HG03460 (cell line): Measurements from ENCODE around the gene RTL10.
"Not testable (repeated sequence)": the region's sequence is repeated elsewhere in the genome, so short reads cannot be mapped to it uniquely, and the experiment has no call there.

ENCODE experiments used
- ATAC-seq: cut with Tn5 transposase; IDR thresholded peaks from one replicate; pipeline ENCODE4 v1.9.1; 2021; ENCODE audit not compliant: unreplicated experiment

The RTL10 gene

DNA sequence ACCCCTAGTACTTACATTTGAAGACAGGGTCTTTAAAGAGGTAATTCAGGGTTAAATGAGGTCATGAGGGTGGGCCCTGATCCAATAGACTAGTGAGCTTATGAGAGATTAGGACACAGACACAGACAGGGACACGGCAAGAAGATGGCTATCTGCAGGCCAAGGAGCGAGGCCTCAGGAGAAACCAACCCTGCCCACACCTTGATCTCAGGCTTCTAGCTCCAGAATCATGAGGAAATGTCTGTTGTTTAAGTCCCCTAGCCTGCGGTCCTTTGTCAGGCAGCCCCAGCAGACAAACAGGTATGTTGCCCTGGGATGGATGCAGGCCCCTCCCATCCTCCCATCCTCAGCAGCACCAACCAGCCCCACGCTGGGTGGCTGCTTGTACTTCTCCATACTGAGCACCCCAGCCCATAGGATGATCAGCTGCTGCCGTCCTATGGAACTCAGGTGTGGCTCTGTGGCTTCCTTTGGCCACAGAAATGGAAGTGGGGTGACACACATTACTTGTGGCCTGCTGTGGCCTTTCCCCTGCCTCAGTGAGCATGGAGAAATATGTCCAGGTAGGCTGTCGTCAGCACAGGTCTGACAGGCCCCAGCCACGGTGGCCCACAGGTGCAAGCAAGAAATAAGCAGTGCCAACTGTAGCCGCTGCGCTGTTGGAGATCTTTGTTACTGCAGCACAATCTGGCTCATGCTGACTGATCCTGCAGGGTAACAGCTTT, 7.9 kb downstream of the RTL10 start:
- no peak for ATAC-seq

DNA sequence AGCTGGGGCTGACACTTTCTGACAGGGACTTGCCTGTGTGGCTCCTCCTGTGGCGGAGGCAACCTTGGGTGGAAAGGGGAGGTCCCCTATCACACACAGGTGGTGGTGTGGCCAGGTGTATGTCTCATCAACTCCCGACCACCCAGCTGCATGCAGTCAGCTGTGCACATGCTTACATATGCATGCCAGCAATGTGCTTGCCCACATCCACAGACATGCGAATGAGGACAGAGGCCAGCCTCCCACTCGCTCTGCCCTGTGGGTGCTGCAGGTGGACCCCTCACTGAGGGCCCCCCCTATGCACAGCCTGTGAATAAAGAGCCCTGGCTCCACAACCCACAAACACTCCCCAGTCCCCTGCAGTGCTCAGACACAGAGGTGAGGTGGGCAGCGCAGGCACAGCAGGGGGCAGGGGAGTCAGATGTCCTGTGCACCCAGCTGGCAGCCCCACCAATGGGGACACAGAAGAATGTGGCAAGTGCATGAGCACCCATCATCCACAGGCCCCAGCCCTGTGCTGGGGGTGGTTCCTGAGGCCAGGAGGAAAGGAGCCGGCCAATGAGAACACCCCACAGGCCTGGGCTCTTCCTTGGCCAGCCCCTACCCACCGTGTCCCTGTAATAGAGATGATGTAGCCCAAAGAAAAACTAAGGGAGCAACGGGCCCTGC, 9.5 kb downstream of the RTL10 start:
- no peak for ATAC-seq

DNA sequence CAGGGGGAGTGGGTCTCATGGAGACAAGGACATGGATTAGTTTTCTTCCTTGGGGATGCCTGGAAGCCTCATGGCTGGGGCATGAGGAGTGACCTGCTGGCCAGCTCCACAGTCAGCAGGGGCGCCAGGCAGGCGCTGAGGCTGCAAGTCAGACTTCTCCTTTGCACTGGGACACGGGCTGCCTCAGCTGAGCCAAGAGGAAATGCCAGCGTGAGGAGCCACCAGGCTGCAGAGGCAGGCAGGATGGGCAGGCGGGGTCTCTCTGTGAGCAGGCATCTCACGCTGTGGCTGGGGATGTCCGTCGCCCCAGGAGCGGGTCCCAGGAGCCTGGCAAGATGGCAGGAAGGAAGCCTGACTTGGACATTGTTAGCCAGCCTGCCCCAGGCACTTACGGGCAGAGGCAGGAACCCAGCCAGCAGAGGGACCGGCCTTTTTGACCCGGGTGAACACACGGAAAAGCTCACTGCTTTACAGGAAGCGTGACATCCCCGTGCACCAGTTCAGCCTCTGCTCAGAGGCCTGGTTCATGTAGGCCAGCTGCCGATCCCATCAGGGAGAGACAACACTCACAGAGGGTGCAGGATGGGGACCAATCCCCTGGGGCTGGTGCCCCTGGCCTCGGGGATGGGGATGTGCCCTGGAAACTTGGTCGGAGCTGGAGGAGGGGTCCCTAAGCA, 10.2 kb downstream of the RTL10 start:
- ATAC-seq: no peak

DNA sequence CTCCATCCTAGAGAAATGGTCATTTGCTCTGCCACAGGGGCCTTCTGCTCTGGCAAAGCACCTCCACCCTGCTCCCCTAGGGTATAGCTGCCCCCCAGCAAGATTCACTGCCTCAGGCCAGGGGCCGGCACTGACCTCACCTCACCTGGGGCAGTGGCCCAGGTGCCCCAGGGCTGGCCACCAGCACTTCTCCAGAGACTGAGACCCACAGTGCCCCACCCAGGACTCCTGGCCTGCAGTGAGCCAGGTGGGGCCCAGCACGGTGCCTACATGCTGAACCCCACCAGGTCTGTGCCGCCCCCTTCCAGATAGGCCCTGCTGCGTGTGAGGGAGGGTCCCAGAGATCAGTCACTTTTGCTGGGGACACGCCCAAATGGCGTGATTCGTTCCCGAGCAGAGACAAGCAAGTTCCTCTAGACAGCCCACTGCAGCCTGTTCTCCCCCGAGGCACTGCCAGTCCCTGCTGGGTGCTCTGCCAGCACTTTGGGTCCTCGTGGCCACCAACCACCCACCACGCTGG, 10.8 kb downstream of the RTL10 start:
- no peak for ATAC-seq

DNA sequence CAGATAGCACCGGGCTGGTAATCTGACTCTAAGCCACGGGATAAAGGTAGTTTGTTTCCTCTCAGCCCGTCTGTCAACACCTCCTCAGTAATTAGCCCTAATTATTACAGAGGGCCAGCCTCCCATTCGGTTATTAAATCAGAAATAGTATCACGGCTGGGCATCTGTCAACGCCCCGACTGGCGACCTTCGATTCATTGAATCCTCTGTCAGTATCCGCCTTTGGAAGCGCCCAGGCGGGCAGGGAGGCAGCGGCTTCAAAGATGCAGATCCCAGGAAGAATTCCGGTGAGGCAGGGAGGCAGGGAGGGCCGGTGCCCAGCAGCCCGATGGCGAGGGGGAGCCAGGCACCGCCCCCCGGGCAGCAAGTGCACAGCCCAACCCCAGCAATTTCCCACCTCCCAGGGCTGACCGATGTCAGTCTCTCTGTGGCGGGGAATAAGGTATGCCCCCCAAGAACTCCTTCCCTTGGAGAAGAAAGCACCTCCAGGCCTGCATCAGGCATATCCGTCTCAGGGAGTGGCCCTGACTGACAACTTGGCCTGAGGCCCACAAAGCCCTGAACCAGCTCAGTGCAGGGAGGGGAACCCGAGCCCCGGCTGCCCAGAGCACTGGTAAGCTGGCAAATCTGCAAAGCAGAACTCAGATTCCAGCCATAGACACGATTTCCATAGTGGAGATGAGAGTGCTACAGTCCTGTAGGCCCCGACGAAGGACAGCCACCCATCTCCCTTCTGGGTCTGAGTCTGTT, 11.4 kb downstream of the RTL10 start:
- ATAC-seq: no peak

GRCh38 chr22:19842393-19843106, 12.1 kb downstream of the RTL10 start:
- ATAC-seq: no peak

- ATAC-seq: no peak
Measured at GRCh38 chr22:19841641-19842392, 12.9 kb downstream of the RTL10 start.

- no peak for ATAC-seq
Measured at GRCh38 chr22:19840955-19841640, 13.6 kb downstream of the RTL10 start.

DNA sequence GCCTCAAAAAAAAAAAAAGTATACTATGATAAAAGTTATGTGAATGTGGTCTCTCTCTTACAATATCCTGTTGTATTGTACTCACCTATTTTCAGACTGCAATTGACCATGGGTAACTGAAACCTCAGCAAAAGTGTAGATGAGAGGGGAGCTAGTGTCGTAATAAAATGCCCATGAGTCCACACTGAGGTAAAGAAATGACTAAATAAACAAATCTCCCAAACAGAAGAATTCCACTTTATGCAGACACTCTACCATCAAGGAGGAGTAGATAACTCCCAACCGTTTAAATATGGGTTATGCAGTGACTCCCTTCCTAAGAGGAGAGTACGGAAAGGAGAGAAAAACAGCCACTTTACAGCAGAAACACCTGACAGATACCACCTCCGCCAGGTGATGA, 14.6 kb downstream of the RTL10 start:
- no peak for ATAC-seq

DNA sequence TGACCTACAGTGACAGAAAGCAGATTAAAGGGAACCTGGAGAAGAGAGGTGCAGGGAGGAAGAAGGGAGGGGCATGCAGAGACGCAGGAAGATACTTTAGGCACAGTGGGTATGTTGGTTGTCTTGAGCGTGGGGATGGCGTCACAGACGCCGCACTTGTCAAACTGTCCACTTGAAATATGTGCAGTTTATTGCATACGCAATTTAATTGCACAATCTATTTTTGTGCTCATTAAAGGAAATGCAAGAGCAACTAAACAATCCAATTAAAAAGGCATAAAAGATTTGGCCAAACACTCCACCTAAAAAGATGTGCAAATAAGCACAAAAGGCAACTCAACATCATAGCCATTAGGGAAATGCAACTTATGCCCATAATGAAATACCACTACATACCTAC, 16.8 kb downstream of the RTL10 start:
- no peak for ATAC-seq

GRCh38 chr22:19836512-19836911, 18.2 kb downstream of the RTL10 start:
- no peak for ATAC-seq

DNA sequence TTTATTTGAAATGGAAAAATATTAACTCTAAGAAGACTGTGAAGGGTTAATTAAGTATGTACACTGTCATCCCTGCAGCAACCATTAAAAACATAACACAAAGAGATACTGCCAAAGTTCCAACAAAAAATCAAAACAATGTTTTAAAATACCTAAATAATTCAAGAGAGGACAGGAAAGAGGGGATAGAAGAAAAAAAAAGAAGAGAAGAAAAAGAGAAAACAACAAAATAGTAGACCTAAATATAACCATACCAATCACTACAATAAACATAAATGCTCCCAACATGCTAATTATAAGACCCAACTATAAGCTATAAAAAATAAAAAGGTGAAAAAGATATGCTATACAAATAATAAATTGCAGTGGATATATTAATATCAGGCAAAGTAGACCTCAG, 20.1 kb downstream of the RTL10 start:
- no peak for ATAC-seq

GRCh38 chr22:19833327-19833726, 21.3 kb downstream of the RTL10 start:
- not testable (repeated sequence) for ATAC-seq

GRCh38 chr22:19832476-19833108, 22.1 kb downstream of the RTL10 start:
- ATAC-seq: no peak

DNA sequence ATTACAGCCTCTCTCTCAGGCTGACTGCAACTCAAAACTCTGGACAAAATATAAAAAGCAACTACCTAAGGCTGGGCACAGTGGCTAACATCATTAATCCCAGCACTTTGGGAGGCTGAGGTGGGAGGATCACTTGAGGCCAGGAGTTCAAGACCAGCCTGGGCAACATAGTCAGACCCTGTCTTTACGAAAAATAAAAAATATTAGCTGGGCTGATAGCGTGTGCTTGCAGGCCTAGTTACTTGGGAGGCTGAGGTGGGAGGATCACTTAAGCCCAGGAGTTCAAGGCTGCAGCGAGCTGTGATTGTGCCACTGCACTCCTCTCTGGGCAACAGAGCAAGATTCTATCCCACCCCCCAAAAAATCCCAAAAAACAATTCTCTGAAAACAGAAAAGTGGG, 22.7 kb downstream of the RTL10 start:
- ATAC-seq: not testable (repeated sequence)

GRCh38 chr22:19831016-19831415, 23.7 kb downstream of the RTL10 start:
- ATAC-seq: no peak

DNA sequence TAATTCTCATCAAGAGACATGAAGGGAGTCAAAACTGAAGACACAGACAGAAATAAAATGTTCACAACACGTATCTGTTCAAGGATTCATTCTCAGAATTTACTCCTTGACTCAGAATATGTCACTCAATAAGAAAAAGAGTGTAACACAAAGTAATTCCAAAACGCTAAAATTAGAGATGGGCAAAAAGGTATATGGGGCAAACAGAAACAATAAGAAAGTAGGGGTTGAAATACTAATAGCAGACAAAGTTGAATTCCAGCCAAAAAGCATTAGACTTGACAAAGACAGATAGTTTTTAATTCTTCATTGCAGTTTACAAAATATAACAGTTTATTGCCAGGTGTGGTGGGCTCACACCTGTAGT, 26.7 kb downstream of the RTL10 start:
- no peak for ATAC-seq

DNA sequence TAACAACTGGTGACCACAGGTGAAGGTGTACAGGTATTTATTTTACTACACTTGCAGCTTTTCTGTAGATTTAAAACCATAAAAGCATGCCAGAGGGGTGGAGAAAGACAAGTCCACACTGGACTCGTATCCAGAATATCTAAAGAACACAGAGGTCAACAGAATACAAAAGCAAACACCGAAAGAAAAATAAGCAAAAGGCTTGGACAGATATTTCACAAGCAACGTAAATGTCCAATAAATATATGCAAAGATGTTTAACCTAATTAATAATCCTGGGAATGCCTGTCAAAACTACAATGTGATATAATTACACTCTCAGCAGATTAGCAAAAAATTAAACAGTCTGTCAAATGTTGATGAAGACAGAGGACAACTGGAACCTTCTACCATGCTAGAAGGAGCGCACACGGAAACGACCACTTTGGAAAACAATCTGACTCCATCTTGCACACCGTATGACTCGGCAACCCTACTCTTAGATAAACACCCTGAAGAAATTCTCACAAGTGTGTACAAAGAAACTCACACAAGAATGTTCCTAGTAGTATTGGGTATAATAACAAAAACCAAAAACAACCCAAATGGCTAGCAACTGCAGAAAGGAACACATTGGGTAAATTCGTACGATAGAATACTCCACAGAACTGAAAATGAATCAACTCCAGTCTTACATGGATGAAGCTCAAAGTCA, 27.2 kb downstream of the RTL10 start:
- no peak for ATAC-seq
